GM18861 (cell line): ENCODE data around the gene ANTKMT.
A peak's percentile ranks its signal among the peaks of the same experiment; 100 is the strongest.
"Not testable (repeated sequence)": the region's sequence is repeated elsewhere in the genome, so short reads cannot be mapped to it uniquely, and the experiment has no call there.

ENCODE experiments used
- ATAC-seq: cut with Tn5 transposase; IDR thresholded peaks from one replicate; pipeline ENCODE4 v1.9.1; 2021; ENCODE audit not compliant: unreplicated experiment

The ANTKMT gene

DNA sequence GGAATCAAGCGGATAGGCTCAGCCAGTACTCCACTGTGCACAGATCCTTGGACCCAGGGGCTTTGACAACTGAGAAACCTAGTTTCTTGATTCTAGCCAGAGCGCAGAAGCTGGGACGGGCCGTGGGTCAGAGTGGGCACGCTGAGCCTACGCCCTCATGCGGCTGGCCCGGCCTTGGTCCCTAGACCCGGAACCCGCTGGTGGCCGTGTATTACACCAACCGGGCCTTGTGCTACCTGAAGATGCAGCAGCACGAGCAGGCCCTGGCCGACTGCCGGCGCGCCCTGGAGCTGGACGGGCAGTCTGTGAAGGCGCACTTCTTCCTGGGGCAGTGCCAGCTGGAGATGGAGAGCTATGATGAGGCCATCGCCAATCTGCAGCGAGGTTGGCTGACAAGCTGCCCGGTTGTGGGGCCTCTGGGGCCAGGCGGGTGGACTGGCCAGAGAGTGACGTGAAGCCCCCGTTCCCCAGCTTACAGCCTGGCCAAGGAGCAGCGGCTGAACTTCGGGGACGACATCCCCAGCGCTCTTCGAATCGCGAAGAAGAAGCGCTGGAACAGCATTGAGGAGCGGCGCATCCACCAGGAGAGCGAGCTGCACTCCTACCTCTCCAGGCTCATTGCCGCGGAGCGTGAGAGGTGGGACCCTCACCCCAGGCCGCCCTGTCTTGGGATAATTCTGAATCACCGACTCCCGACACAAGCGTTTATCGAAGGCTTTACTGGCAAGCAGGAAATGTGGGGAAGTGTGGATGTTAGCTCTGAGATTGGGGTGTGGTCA is 39.8 kb upstream of the ANTKMT start:
- no peak for ATAC-seq

GRCh38 chr16:681746-682427 is 39.1 kb upstream of the ANTKMT start:
- ATAC-seq, result no peak

DNA sequence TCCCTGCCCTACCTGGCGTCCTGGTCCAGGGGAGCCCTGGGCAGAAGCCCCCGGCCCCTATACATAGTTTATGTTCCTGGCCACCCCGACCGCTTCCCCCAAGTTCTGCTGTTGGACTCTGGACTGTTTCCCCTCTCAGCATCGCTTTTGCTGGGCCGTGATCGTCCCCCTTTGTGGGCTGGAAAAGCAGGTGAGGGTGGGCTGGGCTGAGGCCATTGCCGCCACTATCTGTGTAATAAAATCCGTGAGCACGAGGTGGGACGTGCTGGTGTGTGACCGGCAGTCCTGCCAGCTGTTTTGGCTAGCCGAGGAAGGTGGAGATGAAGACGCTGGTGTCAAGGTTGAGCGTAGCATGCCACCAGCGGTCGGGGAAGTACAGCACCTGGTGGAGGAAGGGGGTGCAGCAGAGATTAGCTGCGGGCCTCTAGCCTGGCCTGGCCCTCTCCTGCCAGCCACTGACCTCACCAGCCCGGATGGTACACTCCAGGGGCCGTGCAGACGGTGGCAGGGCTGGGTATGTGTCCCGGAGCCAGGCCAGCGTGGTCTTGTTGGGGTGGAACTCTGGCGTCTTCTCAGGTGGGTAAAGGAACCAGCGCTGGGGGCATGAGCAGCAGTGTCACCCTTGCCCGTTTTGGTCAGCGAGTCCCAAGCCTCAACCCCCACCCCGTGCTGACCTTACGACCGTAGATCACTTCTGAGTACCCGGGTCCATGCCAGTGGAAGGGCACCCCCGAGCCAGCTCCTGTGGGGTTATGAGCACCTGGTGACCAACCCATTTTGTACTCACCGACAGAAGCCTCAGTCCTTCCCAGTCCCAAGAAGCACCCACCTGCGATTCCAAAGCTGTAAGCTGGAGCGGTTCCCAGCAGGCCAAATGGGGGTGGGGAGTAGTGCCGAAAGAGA is 38.2 kb upstream of the ANTKMT start:
- no peak for ATAC-seq

DNA sequence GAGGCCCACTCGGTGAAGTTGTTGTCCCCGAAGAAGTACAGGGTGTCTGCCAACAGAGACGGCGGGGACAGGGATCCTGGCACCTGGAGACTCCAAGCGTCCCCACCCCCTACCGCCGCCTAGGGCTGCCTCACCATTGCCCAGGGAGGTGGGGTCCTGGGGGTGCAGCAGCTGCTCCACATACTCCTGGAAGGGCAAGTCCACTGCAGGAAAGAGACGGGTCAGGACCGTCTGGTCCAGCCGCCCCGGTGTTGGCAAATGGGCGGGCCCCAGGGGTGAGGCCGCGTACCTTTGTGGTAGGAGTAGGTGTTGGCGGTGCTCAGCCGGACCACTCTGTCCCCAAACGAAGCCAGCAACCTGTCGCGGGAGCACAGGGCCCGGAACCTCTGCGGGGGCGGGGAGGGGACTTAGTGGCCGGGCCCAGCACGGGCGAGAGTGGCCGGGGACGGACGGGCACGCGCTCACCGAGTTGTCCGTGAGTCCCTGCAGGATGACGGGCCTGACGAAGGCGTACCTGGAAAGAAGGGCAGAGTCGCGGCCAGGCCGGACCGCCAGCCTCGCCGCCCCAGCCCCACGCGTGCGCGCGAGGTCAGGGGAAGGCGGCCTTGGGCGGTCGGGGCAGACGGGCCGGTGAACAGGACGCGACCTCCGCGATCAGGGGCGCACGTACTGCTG is 37.4 kb upstream of the ANTKMT start:
- no peak for ATAC-seq

DNA sequence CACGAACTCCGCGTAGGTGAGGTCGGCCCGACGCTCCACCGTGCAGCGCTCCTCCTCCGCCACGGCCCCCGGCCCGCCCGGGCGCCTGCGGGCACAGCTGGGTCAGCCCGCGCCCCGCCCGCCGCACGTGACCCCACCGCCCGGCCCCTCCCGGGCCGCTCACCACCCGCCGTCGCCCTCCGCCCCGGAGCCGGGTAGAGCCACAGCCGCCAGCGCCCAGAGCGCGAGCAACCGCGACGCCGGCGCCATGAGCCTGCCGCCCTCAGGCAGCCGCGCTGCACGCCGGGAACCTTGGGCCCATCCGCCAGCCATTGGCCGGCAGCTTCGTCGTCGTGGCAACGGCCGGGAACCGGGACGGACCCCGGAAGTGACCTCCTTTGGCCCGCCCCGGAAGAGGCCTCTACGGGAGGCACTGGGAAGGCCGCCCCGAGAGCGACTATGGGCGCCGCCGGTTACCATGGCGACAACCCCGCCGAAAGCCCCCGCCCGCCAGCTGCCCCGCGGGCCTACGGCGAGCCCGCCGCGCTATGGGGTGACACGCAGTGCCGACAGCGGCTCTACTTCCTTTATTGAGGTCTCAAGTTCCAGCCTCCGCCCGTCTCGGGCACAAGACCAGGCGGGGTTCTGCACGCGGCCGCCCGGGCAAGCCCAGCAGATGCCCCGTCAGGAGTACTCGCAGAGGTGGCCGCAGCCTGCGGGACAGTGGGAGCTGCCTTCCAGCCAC is 36.7 kb upstream of the ANTKMT start, which contains the start of gene JMJD8:
Gene JMJD8, minus strand, starts transcription at position 264 of the 724 bp plus-strand sequence. Its CDS starts 15 bp downstream, at position 249.
- peak; percentile 53 for ATAC-seq

DNA sequence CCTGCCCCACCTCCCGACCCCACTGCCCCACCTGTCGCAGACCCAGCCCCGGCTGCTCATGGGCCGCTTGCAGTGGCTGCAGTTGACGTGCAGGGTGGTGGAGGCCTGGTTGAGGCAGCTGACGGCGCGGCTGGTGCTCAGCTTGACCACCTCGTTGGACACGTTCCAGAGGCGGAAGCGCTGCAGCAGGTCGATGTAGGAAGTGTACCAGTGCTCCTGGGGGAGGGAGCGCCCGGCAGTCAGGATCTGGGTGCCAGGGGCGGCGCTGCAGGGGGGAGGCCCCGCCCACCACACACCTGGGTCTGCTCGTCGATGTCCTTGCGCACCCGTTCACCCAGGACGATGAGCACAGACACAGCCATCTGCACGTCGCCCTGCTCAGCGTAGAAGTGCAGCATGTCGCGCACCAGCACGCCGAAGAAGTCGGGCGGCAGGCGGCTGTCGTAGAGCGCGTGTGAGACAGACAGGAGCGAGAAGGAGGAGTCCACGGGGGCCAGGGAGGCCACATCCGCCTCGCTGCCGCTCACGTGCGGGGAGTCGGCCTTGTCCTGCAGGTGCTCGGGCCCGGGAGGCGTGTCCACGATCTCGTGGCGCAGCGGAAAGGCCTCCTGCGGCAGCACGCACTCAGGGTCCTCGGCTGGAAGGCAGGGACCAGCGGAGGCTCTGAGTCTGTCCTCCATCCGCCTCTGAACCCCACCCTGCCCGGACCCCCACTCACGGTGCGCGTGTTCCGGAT is 35.8 kb upstream of the ANTKMT start:
- no peak for ATAC-seq

DNA sequence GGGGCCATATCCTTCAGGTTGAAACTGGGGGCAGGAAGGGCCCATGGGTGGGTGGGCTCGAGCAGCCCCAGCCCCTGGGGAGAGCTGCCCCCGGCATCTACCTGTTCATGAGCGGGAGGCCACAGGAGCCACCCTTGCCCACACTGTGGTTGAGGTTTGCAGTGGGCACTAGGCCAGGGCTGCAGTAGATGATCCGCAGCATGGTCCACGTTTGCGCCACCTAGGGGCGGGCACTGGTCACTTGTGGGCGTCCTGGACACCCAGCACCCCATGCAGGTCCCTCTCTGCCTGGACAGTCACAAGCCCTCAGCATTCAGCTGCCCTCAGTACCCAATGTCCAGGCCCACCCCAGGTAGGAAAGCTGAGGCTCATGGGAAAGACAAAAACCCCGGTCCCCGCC is 35.0 kb upstream of the ANTKMT start:
- no peak for ATAC-seq

GRCh38 chr16:686459-687260 is 34.3 kb upstream of the ANTKMT start:
- no peak for ATAC-seq

GRCh38 chr16:687499-687898 is 33.4 kb upstream of the ANTKMT start:
- no peak for ATAC-seq

GRCh38 chr16:689175-689897 is 31.6 kb upstream of the ANTKMT start:
- ATAC-seq, result no peak

- not testable (repeated sequence) for ATAC-seq
These were observed 29.7 kb upstream of the ANTKMT start for GRCh38 chr16:691242-691641.

DNA sequence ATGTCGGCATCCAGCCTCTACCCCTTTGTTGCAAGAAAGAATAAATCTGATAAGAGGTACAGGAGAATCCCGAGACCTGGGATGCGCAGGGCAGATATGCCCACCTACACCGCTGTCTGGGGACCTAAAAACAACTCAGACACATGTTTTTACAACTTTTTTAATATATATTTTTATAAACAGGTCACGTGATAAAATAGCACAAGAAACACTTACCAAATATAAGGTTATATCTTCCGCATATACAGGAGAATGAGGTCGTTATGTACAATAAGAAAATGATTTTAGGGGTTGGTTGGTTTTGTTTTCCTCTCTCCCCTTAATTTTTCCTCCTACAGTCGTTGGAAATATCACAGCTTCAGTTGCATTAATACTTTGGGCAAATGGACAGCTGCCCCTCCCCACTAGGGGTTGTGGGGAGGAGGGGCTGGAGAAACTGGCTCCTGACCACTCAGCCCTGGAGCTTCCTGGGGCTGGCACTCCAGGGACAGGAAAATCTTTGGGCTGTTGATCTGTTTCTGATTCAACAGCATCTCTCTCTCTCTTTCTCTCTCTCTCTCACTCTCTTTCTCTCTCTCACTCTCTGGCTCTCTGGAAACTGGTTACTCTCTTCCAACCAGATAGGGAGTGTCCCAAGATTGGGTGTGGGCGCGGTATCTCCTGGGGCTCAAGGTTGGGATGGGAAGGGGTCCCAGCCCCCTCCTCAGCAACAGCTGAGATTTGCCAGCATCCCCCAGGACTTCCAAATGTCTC is 28.4 kb upstream of the ANTKMT start:
- ATAC-seq, result no peak

GRCh38 chr16:693364-693763 is 27.6 kb upstream of the ANTKMT start:
- ATAC-seq, result no peak

GRCh38 chr16:693766-694165 is 27.2 kb upstream of the ANTKMT start:
- ATAC-seq, result no peak

DNA sequence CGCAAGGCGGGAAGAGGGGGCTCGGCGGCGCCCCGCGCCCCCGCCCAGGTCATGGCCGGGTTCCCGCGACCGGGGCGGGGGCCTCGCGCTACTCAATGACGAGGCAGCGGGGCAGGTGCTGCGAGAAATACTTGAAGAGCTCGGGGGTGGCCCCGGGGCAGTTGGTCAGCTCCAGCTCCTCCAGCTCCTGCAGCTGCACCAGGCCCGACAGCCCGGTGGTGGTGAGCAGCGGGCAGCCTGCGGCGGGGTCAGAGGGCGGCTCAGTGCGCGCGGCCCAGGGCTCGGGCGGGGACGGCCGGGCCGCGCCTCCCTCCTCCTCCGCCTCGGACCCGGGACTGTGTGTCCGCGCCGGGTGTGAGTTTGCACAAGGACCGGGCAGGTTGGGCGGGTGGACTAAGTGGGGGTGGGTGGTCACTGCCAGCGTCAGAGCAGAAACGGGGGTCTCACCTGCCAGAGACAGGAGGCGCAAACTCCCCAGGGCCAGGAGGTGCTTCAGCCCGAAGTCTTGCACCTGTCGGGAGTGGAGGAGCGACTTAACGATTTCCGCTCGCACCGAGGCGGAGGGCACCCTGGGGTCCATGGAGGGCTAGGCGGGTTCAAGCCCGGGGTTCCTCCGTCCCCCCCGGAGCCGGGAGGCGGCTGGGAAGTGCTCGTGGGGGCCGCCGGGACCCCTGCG is 26.6 kb upstream of the ANTKMT start:
- no peak for ATAC-seq

DNA sequence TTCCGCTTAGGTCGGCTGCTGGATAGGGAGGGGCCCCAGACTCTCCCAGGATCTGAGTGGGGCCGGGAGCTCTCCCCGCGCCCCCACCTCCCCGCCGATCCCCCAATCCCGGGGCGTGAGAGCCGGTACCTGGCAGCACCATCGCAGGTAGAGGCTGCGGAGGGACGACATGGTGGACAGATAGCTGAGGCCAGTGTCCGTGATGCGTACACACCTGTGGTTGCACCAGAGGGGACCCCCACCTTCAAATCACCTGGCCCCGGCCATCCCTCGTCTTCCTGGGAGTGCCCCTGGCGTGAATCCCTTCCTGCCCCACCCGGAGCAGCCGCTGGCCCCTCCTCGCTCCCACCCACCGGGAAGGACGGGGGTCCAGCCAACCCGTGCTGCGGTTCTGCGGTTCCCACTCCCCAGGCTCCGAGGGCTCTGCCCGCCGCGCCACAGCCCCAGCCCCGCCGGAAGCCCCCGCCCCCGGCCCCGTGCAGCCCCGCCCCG is 26.0 kb upstream of the ANTKMT start:
- ATAC-seq, result no peak
